Spinal cord (tissue), 10 donors: Measurements from ENCODE around the gene LDLRAD2. TPM values are rescaled to one million over a fixed set of nuclear protein-coding genes. Genes with fewer than 3 reads are reported as not detected.
"Not testable (repeated sequence)": the region's sequence is repeated elsewhere in the genome, so short reads cannot be mapped to it uniquely, and the experiment has no call there.

Source experiments
- DNase-seq, 6 donors: peaks; one replicate each; pipeline versions ENCODE4 v3.0.0 to v3.0.0-alpha.2; 2013 to 2015; ENCODE audit warnings: low spot score in 6 of 6, low read depth in 4 of 6
- H3K27ac ChIP-seq: one replicate; pipeline ENCODE4 v1.5.1; 2013; ENCODE audit warnings: low read depth, low read length, control low read depth
- H3K27me3 ChIP-seq: one replicate; pipeline ENCODE4 v1.6.1; 2013; ENCODE audit warnings: low read length; ENCODE audit not compliant: control insufficient read depth, insufficient read depth
- H3K36me3 ChIP-seq: one replicate; pipeline ENCODE4 v1.6.1; 2013; ENCODE audit warnings: low read length; ENCODE audit not compliant: control insufficient read depth, insufficient read depth
- H3K4me1 ChIP-seq: one replicate; pipeline ENCODE4 v1.6.1; 2013; ENCODE audit warnings: low read length; ENCODE audit not compliant: control insufficient read depth, insufficient read depth
- H3K4me3 ChIP-seq: one replicate; pipeline ENCODE4 v1.5.1; 2013; ENCODE audit warnings: low read depth, low read length, control low read depth
- H3K9me3 ChIP-seq: one replicate; pipeline ENCODE4 v1.6.1; 2013; ENCODE audit warnings: low read length; ENCODE audit not compliant: control insufficient read depth, insufficient read depth
- WGBS: methylation state at CpG from one replicate; pipeline ENCODE4 v1.1.5; 2013; ENCODE audit warnings: missing lambda C conversion rate; ENCODE audit not compliant: insufficient coverage; 5-methylcytosine and 5-hydroxymethylcytosine counted together
- long read RNA-seq, 4 donors: transcript quantifications; one replicate each; lab custom pipeline, GENCODE V29; 2026
- polyA plus RNA-seq, 2 donors: library from polyadenylated mRNA; unstranded; fragments of 120-200 nt; gene quantifications; one replicate each; pipeline ENCODE4 v1.2.1, GENCODE V29; 2013; ENCODE audit not compliant: insufficient read length in 2 of 2
- total RNA-seq, 2 donors: library from RNA; depleted of rRNA in 1 of 2; stranded (reverse); fragments of 120-200 nt in 1 of 2; fragments of >200 nt in 1 of 2; gene quantifications; one replicate each; pipeline versions ENCODE4 v1.2.3 to v1.2.4, GENCODE V29; 2013 to 2014
- donor health status: healthy.

Gene LDLRAD2
- total RNA-seq (under 1 TPM; 0.66 to 0.79 TPM), polyA plus RNA-seq (1 to 10 TPM; 4.4 to 5.6 TPM)
- long read RNA-seq, donor 1 = 0 reads
- long read RNA-seq, donor 2 = 0 reads
- long read RNA-seq, donor 3 = 0 reads
- long read RNA-seq, donor 4 = 0 reads

GRCh38 chr1:21811875-21812305 is at the start of gene LDLRAD2:
Gene LDLRAD2 (plus strand): TSS chr1:21812265. CDS start chr1:21812452, 187 bp downstream.
- WGBS = 62% methylated on average over 2 of the region's 2 CpGs
- no peaks in the 10 kb centered on the region for H3K36me3 ChIP-seq
- peak in 2 of 6 donors; percentile 24 to 39 for DNase-seq
- no peak within 1 kb of the TSS for H3K4me3 ChIP-seq
- H3K27ac ChIP-seq = no peak within 1 kb of the TSS
- peaks cover 17% of the 10 kb centered on the region for H3K4me1 ChIP-seq
- H3K9me3 ChIP-seq = no peaks in the 10 kb centered on the region
- H3K27me3 ChIP-seq = peaks cover 13% of the 10 kb centered on the region

GRCh38 chr1:21763236-21763635 is 48.8 kb upstream of the LDLRAD2 start:
- Histone ChIP-seq H3K36me3 (no peaks in the 10 kb centered on the region), H3K9me3 (no peaks in the 10 kb centered on the region), H3K27me3 (no peaks in the 10 kb centered on the region), H3K27ac (no peak overlapping the region), H3K4me3 (no peak overlapping the region), H3K4me1 (peaks cover 9% of the 10 kb centered on the region)
- WGBS = 89% methylated on average over 3 of the region's 10 CpGs
- no peak for DNase-seq

GRCh38 chr1:21763694-21764419 is 48.2 kb upstream of the LDLRAD2 start:
- Histone ChIP-seq H3K36me3 (no peaks in the 10 kb centered on the region), H3K27ac (no peak overlapping the region), H3K4me3 (no peak overlapping the region), H3K27me3 (no peaks in the 10 kb centered on the region), H3K9me3 (no peaks in the 10 kb centered on the region), H3K4me1 (peaks cover 9% of the 10 kb centered on the region)
- no peak for DNase-seq
- WGBS = 80% methylated on average over 5 of the region's 7 CpGs

- H3K4me1 ChIP-seq = peaks cover 9% of the 10 kb centered on the region
- H3K4me3 ChIP-seq = no peak overlapping the region
- no peak overlapping the region for H3K27ac ChIP-seq
- DNase-seq = peak in 2 of 6 donors; percentile 30 to 37
- H3K27me3 ChIP-seq = no peaks in the 10 kb centered on the region
- WGBS = 63% methylated on average over 8 of the region's 13 CpGs
- H3K9me3 ChIP-seq = no peaks in the 10 kb centered on the region
- no peaks in the 10 kb centered on the region for H3K36me3 ChIP-seq
Measured at GRCh38 chr1:21764615-21765423, 47.2 kb upstream of the LDLRAD2 start.

- no peak overlapping the region for H3K4me3 ChIP-seq
- 100% methylated on average over 1 of the region's 4 CpGs for WGBS
- H3K4me1 ChIP-seq = peaks cover 9% of the 10 kb centered on the region
- no peaks in the 10 kb centered on the region for H3K36me3 ChIP-seq
- no peak overlapping the region for H3K27ac ChIP-seq
- no peak for DNase-seq
- H3K9me3 ChIP-seq = no peaks in the 10 kb centered on the region
- H3K27me3 ChIP-seq = no peaks in the 10 kb centered on the region
Measured at GRCh38 chr1:21766210-21766609, 45.9 kb upstream of the LDLRAD2 start.

GRCh38 chr1:21767106-21767505 is 45.0 kb upstream of the LDLRAD2 start:
- not testable (repeated sequence) for H3K9me3 ChIP-seq, H3K4me3 ChIP-seq, H3K4me1 ChIP-seq, H3K36me3 ChIP-seq, H3K27me3 ChIP-seq, H3K27ac ChIP-seq, DNase-seq
- 100% methylated on average over 4 of the region's 8 CpGs for WGBS

- Histone ChIP-seq H3K27me3 (no peaks in the 10 kb centered on the region), H3K4me3 (no peak overlapping the region), H3K36me3 (no peaks in the 10 kb centered on the region), H3K9me3 (no peaks in the 10 kb centered on the region), H3K4me1 (peaks cover 6% of the 10 kb centered on the region), H3K27ac (no peak overlapping the region)
- 100% methylated on average over 2 of the region's 2 CpGs for WGBS
- DNase-seq = no peak
Measured at GRCh38 chr1:21770201-21770600, 41.9 kb upstream of the LDLRAD2 start.

- 93% methylated on average over 7 of the region's 9 CpGs for WGBS
- H3K9me3 ChIP-seq, H3K4me3 ChIP-seq, H3K4me1 ChIP-seq, H3K27me3 ChIP-seq, DNase-seq, H3K36me3 ChIP-seq, H3K27ac ChIP-seq: not testable (repeated sequence)
Measured at GRCh38 chr1:21770602-21771001, 41.5 kb upstream of the LDLRAD2 start.

GRCh38 chr1:21771672-21772071 is 40.4 kb upstream of the LDLRAD2 start:
- H3K4me1 ChIP-seq, H3K36me3 ChIP-seq, H3K4me3 ChIP-seq, H3K27me3 ChIP-seq, H3K9me3 ChIP-seq, DNase-seq, H3K27ac ChIP-seq: not testable (repeated sequence)
- WGBS = 100% methylated on average over 1 of the region's 10 CpGs
